CD14-positive monocyte (primary cell): Measurements from ENCODE around the gene LNPEP. TPM values are rescaled to one million over a fixed set of nuclear protein-coding genes. Genes with fewer than 3 reads are reported as not detected.
A peak's percentile ranks its signal among the peaks of the same experiment; 100 is the strongest.

Source experiments
- DNase-seq, 3 donors: peaks; one replicate each; pipeline ENCODE4 v3.0.0-alpha.2; 2011 to 2022
- H2AFZ ChIP-seq: 2 replicates; pipeline ENCODE4 v1.6.0; 2012; ENCODE audit warnings: mild to moderate bottlenecking, low read depth, low read length, inconsistent platforms; ENCODE audit not compliant: insufficient read depth, poor library complexity, severe bottlenecking
- H3K27ac ChIP-seq, 2 donors: 1 replicate in 1 of 2; 2 replicates in 1 of 2; pipeline ENCODE4 v1.5.1; 2012 to 2013; ENCODE audit warnings: low read length in 2 of 2, control low read depth in 1 of 2, inconsistent platforms in 1 of 2, low read depth in 1 of 2, mild to moderate bottlenecking in 1 of 2
- H3K27me3 ChIP-seq, 2 donors: one replicate each; pipeline versions ENCODE4 v1.6.0 to v1.6.1; 2011 to 2013; ENCODE audit warnings: low read length in 2 of 2; ENCODE audit not compliant: control insufficient read depth in 2 of 2, insufficient read depth in 2 of 2
- H3K36me3 ChIP-seq, 2 donors: replicated peaks in 1 of 2; 1 replicate in 1 of 2; 2 replicates in 1 of 2; pipeline versions ENCODE4 v1.5.1 to v1.6.1; 2012 to 2013; ENCODE audit warnings: low read length in 2 of 2, control low read depth in 1 of 2, inconsistent platforms in 1 of 2, mild to moderate bottlenecking in 1 of 2; ENCODE audit not compliant: insufficient read depth in 2 of 2, control insufficient read depth in 1 of 2
- H3K4me1 ChIP-seq, 2 donors: 1 replicate in 1 of 2; 2 replicates in 1 of 2; pipeline versions ENCODE4 v1.5.1 to v1.6.1; 2012 to 2013; ENCODE audit warnings: low read length in 2 of 2, control low read depth in 1 of 2, inconsistent platforms in 1 of 2, mild to moderate bottlenecking in 1 of 2, moderate library complexity in 1 of 2; ENCODE audit not compliant: insufficient read depth in 2 of 2, control insufficient read depth in 1 of 2
- H3K4me2 ChIP-seq: replicated peaks from 2 replicates; pipeline ENCODE3; 2012; ENCODE audit warnings: low read length, moderate library complexity, mild to moderate bottlenecking; ENCODE audit not compliant: poor library complexity, severe bottlenecking; ENCODE audit errors: extremely low read depth
- H3K4me3 ChIP-seq, 3 experiments: fragments of 200-600 bp in 1 of 3; sonication (generic) in 1 of 3; replicated peaks in 1 of 3; 1 replicate in 2 of 3; 2 replicates in 1 of 3; pipeline ENCODE4 v1.5.1; 2011 to 2013; ENCODE audit warnings: low read length in 3 of 3, mild to moderate bottlenecking in 3 of 3, control low read depth in 2 of 3, low read depth in 2 of 3, inconsistent platforms in 1 of 3, moderate library complexity in 1 of 3
- H3K79me2 ChIP-seq: 2 replicates; pipeline ENCODE4 v1.6.0; 2012; ENCODE audit warnings: mild to moderate bottlenecking, control low read depth, inconsistent platforms, low read length, moderate library complexity; ENCODE audit not compliant: insufficient read depth
- H3K9ac ChIP-seq: 2 replicates; pipeline ENCODE4 v1.6.0; 2017; ENCODE audit warnings: low read length, mild to moderate bottlenecking; ENCODE audit not compliant: insufficient read depth, poor library complexity, severe bottlenecking
- H3K9me3 ChIP-seq, 2 donors: replicated peaks in 1 of 2; 1 replicate in 1 of 2; 2 replicates in 1 of 2; pipeline versions ENCODE4 v1.5.1 to v1.6.1; 2012 to 2013; ENCODE audit warnings: low read length in 2 of 2, control low read depth in 1 of 2; ENCODE audit not compliant: control insufficient read depth in 1 of 2, insufficient read depth in 1 of 2
- H4K20me1 ChIP-seq: 2 replicates; pipeline ENCODE4 v1.6.0; 2012; ENCODE audit warnings: mild to moderate bottlenecking, low read length, control low read depth, moderate library complexity; ENCODE audit not compliant: insufficient read depth
- H3K27ac Mint-ChIP-seq, 7 donors: one replicate each; pipeline ENCODE4 v1.8.0; 2020; ENCODE audit warnings: mild to moderate bottlenecking in 7 of 7, mixed read lengths in 7 of 7, moderate library complexity in 6 of 7, inconsistent platforms in 2 of 7
- H3K27me3 Mint-ChIP-seq, 3 donors: one replicate each; pipeline ENCODE4 v1.8.0; 2021 to 2022; ENCODE audit warnings: low read depth in 3 of 3, mild to moderate bottlenecking in 3 of 3, mixed read lengths in 3 of 3, moderate library complexity in 3 of 3, inconsistent platforms in 1 of 3
- H3K36me3 Mint-ChIP-seq, 2 donors: one replicate each; pipeline ENCODE4 v1.8.0; 2020; ENCODE audit warnings: mixed read lengths in 2 of 2, inconsistent platforms in 1 of 2, mild to moderate bottlenecking in 1 of 2
- H3K4me1 Mint-ChIP-seq: one replicate; pipeline ENCODE4 v1.8.0; 2020; ENCODE audit warnings: mild to moderate bottlenecking, mixed read lengths
- H3K4me3 Mint-ChIP-seq, 2 donors: one replicate each; pipeline ENCODE4 v1.8.0; 2020; ENCODE audit warnings: mild to moderate bottlenecking in 2 of 2, mixed read lengths in 2 of 2, moderate library complexity in 1 of 2
- H3K9me3 Mint-ChIP-seq, 7 donors: one replicate each; pipeline ENCODE4 v1.8.0; 2020 to 2022; ENCODE audit warnings: mixed read lengths in 7 of 7, mild to moderate bottlenecking in 6 of 7, moderate library complexity in 6 of 7, inconsistent platforms in 2 of 7
- WGBS: methylation state at CpG from one replicate; pipeline ENCODE4 v1.1.5; 2013; ENCODE audit warnings: missing lambda C conversion rate; ENCODE audit not compliant: insufficient coverage; 5-methylcytosine and 5-hydroxymethylcytosine counted together
- intact Hi-C, 2 donors: fragments of 100-400 bp; cut with micrococcal nuclease; formaldehyde crosslinking; loops; one replicate each; pipeline versions ENCODE4 v1.15.0 to v1.15.1; 2023
- polyA plus RNA-seq, 3 donors: library from polyadenylated mRNA; depleted of rRNA in 1 of 3; unstranded in 2 of 3; stranded (reverse) in 1 of 3; fragments of 300-500 nt in 2 of 3; fragments of >200 nt in 1 of 3; fragmentation: Illumina TruSeq in 2 of 3; gene quantifications; 1 replicate in 2 of 3; 2 replicates in 1 of 3; pipeline ENCODE4 v1.2.3, GENCODE V29; 2012 to 2021
- TF ChIP-seq, protein P1 (sequence below): fragments of 200-600 bp; IDR thresholded peaks from one replicate; pipeline ENCODE4 v1.8.0; 2022; ENCODE audit warnings: antibody characterized with exemption, mild to moderate bottlenecking

LNPEP gene
- polyA plus RNA-seq, 3 donors, result 9.2 to 22.5 (median 14.5) TPM

DNA sequence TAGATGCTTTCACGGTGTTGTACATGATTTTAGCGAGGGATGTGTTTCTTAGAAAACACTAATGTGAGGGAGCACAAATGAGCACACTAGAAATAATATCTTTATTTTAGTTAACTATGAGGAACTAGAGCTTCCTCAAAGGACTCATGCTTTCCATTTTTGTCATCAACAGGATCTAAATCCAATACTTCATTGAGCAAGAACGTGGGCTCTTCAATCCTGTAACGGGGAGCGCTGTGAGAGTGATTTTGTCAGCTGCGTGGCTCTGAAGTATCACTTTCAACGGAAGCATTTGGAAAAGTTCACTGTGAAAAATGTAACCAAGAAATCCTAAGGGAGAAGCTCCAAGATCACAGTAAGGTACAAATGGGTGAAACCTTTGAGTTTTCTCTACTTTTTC lies 113.3 kb downstream of the LNPEP start:
- no peaks in the 10 kb centered on the region for H3K36me3 ChIP-seq
- H2AFZ ChIP-seq, result no peak overlapping the region
- TF ChIP-seq, protein P1, sequence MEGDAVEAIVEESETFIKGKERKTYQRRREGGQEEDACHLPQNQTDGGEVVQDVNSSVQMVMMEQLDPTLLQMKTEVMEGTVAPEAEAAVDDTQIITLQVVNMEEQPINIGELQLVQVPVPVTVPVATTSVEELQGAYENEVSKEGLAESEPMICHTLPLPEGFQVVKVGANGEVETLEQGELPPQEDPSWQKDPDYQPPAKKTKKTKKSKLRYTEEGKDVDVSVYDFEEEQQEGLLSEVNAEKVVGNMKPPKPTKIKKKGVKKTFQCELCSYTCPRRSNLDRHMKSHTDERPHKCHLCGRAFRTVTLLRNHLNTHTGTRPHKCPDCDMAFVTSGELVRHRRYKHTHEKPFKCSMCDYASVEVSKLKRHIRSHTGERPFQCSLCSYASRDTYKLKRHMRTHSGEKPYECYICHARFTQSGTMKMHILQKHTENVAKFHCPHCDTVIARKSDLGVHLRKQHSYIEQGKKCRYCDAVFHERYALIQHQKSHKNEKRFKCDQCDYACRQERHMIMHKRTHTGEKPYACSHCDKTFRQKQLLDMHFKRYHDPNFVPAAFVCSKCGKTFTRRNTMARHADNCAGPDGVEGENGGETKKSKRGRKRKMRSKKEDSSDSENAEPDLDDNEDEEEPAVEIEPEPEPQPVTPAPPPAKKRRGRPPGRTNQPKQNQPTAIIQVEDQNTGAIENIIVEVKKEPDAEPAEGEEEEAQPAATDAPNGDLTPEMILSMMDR, result no peak
- no peaks in the 10 kb centered on the region for H3K9me3 ChIP-seq
- H3K4me1 Mint-ChIP-seq, result peaks cover 16% of the 10 kb centered on the region
- peak overlapping the region in 1 of 3 experiments; percentile 49 for H3K4me3 ChIP-seq
- H3K36me3 Mint-ChIP-seq, result no peaks in the 10 kb centered on the region
- H3K27me3 ChIP-seq, result no peaks in the 10 kb centered on the region
- H3K9me3 Mint-ChIP-seq, result peaks cover 0 to 9% (median 3%) of the 10 kb centered on the region in 7 donors
- H3K79me2 ChIP-seq, result no peaks in the 10 kb centered on the region
- peak; percentile 45 to 53 (median 51) for DNase-seq
- peaks cover 0 to 4% (median 2%) of the 10 kb centered on the region in 3 donors for H3K27me3 Mint-ChIP-seq
- no peak overlapping the region for H3K27ac ChIP-seq
- H3K9ac ChIP-seq, result no peak overlapping the region
- peaks cover 11 to 17% of the 10 kb centered on the region in 2 donors for H3K4me1 ChIP-seq
- intact Hi-C loops, result no loop called here
- no peak overlapping the region for H3K27ac Mint-ChIP-seq
- peak overlapping the region in 1 of 2 donors; percentile 62 for H3K4me3 Mint-ChIP-seq
- peak overlapping the region; percentile 45 for H3K4me2 ChIP-seq
- no peaks in the 10 kb centered on the region for H4K20me1 ChIP-seq
- WGBS, result no CpG with 5 or more reads among the region's 7 CpGs

- no peaks in the 10 kb centered on the region for H3K27me3 ChIP-seq
- peaks cover 0 to 5% of the 10 kb centered on the region in 2 donors for H3K9me3 ChIP-seq
- no peak overlapping the region for H3K4me2 ChIP-seq
- no peak overlapping the region for H2AFZ ChIP-seq
- Mint-ChIP-seq H3K27ac (no peak overlapping the region), H3K4me1 (no peaks in the 10 kb centered on the region), H3K36me3 (no peaks in the 10 kb centered on the region), H3K9me3 (peaks cover 0 to 10% (median 6%) of the 10 kb centered on the region in 7 donors), H3K4me3 (no peak overlapping the region), H3K27me3 (peaks cover 0 to 3% (median 2%) of the 10 kb centered on the region in 3 donors)
- intact Hi-C loops, result no loop called here
- H3K4me1 ChIP-seq, result no peaks in the 10 kb centered on the region
- TF ChIP-seq, protein P1, result no peak
- WGBS, result no CpG with 5 or more reads among the region's 1 CpG
- H3K27ac ChIP-seq, result no peak overlapping the region
- no peak for DNase-seq
- no peaks in the 10 kb centered on the region for H3K79me2 ChIP-seq
- no peak overlapping the region for H3K9ac ChIP-seq
- no peaks in the 10 kb centered on the region for H3K36me3 ChIP-seq
- H4K20me1 ChIP-seq, result no peaks in the 10 kb centered on the region
- H3K4me3 ChIP-seq, result no peak overlapping the region
These were observed 120.4 kb downstream of the LNPEP start for GRCh38 chr5:97056263-97056662.
